Endodermal cell (in vitro differentiated cells): ENCODE measurements around the gene NUP210. TPM values are rescaled to one million over a fixed set of nuclear protein-coding genes. Genes with fewer than 3 reads are reported as not detected.

ENCODE experiments used
- DNase-seq: peaks from one replicate; pipeline ENCODE4 v3.0.0-alpha.2; 2017
- H3K27ac ChIP-seq: 2 replicates; pipeline ENCODE4 v1.5.1; 2013; ENCODE audit warnings: mild to moderate bottlenecking, low read depth, low read length, moderate library complexity
- H3K27me3 ChIP-seq: 2 replicates; pipeline ENCODE4 v1.6.1; 2013; ENCODE audit warnings: mild to moderate bottlenecking, low read length, moderate library complexity; ENCODE audit not compliant: insufficient read depth, control insufficient read depth, poor library complexity, severe bottlenecking
- H3K36me3 ChIP-seq: 2 replicates; pipeline ENCODE4 v1.7.0; 2013; ENCODE audit warnings: mild to moderate bottlenecking, low read length, moderate library complexity; ENCODE audit not compliant: control insufficient read depth, insufficient read depth
- H3K4me1 ChIP-seq: one replicate; pipeline ENCODE4 v1.7.0; 2013; ENCODE audit warnings: low read length; ENCODE audit not compliant: control insufficient read depth, insufficient read depth
- H3K4me3 ChIP-seq: 2 replicates; pipeline ENCODE4 v1.5.1; 2013; ENCODE audit warnings: mild to moderate bottlenecking, low read length, moderate library complexity
- H3K9ac ChIP-seq: 2 replicates; pipeline ENCODE4 v1.6.1; 2013; ENCODE audit warnings: mild to moderate bottlenecking, low read length, moderate library complexity; ENCODE audit not compliant: poor library complexity, severe bottlenecking; ENCODE audit errors: extremely low read depth
- H3K9me3 ChIP-seq: 2 replicates; pipeline ENCODE4 v1.6.1; 2013; ENCODE audit warnings: mild to moderate bottlenecking, low read length, moderate library complexity; ENCODE audit not compliant: control insufficient read depth
- H3K27ac Mint-ChIP-seq: 2 replicates; pipeline ENCODE4 v1.8.0; 2020; ENCODE audit warnings: mixed read lengths
- H3K27me3 Mint-ChIP-seq: 2 replicates; pipeline ENCODE4 v1.8.0; 2021; ENCODE audit warnings: mild to moderate bottlenecking, mixed read lengths; ENCODE audit not compliant: insufficient read depth
- H3K36me3 Mint-ChIP-seq: 2 replicates; pipeline ENCODE4 v1.8.0; 2020; ENCODE audit warnings: low read depth, mixed read lengths
- H3K4me1 Mint-ChIP-seq: 2 replicates; pipeline ENCODE4 v1.8.0; 2020; ENCODE audit warnings: mixed read lengths
- H3K4me3 Mint-ChIP-seq: 2 replicates; pipeline ENCODE4 v1.8.0; 2020; ENCODE audit warnings: mild to moderate bottlenecking, moderate library complexity, mixed read lengths
- H3K9me3 Mint-ChIP-seq: 2 replicates; pipeline ENCODE4 v1.8.0; 2020; ENCODE audit warnings: mild to moderate bottlenecking, mixed read lengths
- WGBS, 2 experiments: methylation state at CpG; one replicate each; pipeline versions ENCODE4 v1.1.5 to v1.1.7; 2013; ENCODE audit warnings: missing lambda C conversion rate in 2 of 2, mixed read lengths in 1 of 2; ENCODE audit not compliant: insufficient coverage in 1 of 2, insufficient read length in 1 of 2; 5-methylcytosine and 5-hydroxymethylcytosine counted together
- total RNA-seq, 2 donors: library from RNA; stranded (reverse); fragmentation: NEBNext Ultra II Directional in 1 of 2; extraction: Animal tissue kit (Norgen Biotek cat#: 25700) in 1 of 2; gene quantifications; 2 replicates in 1 of 2; 3 replicates in 1 of 2; pipeline ENCODE4 v1.2.1, GENCODE V29; 2021
- TF ChIP-seq, protein P1 (sequence below): fragments of 200-600 bp; sonication (generic); conservative IDR thresholded peaks from 2 replicates; pipeline ENCODE4 v1.5.0; 2021; ENCODE audit warnings: antibody characterized with exemption, mild to moderate bottlenecking

The NUP210 gene
- total RNA-seq, 2 donors from 2014 or later, result 43.0 to 62.3 TPM

DNA sequence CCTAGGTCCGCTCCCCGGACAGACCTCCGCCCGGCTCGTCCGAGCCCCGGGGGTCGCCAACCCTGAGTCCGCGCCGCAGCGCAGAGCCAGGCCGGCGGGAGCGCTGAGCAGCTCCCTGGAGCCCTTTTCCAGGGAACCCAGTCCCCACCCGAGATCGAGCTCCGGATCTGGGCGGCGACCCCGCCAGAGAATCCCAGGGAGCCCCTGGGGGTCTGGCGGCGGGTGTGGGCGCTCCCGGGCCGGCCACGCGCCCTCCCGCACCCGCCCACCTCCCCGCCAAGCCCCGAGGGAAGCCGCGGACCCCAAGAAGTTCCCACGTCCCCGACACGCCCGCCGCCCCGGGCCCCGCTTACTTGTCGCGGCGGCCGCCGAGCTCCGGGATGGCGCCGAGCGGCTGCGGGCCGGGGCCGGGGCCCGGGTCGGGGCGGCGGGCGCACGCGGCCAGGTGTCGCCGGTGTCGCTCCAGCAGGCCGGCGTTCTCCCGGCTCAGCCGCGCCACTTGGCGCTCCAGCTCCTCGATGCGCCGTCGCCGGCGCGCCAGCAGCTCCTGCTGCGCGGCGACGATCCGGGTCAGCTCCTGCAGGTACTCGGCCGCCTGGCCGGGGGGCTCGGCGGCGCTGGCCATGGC is 137.7 kb downstream of the NUP210 start:
- H3K27ac Mint-ChIP-seq, result no peak overlapping the region
- no peaks in the 10 kb centered on the region for H3K36me3 Mint-ChIP-seq

DNA sequence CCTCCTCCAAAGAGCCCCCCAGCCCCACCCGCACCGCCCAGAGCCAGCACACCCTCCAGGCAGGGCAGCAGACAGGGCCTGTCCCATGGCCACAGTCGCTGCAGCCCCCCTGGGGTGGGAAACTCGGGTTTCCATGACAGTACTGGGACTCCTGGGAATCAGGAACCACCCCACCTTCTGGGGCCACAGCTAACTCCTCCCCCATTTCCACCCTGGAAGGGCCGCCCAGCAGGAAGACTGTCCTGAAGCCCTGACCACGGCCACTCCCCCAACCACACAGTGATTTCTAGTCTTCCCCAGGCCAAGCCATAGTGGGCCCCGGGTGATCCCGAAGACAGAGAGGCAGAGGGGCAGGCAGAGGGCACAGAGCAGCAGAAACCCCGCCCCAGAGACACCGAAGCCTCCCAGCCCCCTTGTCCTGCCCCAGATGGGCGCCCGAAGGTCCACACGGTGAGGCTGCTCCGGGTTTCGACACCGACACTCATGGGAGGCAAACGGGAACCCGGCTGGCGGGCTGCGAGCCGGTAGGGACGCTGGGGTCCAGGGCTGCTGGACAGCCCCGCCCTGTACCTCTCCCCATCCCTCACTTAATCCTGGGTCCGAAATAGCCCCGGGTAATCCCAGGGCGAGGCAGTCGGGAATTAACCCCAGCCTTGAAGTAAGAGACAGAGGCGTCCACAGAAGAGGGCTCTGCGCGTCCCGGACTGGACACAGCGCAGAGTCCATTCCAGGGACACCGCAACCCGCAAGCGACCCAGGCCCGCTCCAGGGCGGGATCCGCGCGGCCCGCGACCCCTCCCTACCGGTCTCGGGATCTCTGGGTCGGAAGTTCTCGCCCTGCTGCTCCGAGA is 138.4 kb downstream of the NUP210 start:
- no peak overlapping the region for H3K27ac Mint-ChIP-seq
- Histone ChIP-seq H3K9me3 (peaks cover 10% of the 10 kb centered on the region), H3K27me3 (peaks cover 34% of the 10 kb centered on the region), H3K27ac (no peak overlapping the region), H3K36me3 (no peaks in the 10 kb centered on the region), H3K9ac (no peak overlapping the region), H3K4me3 (peak overlapping the region; percentile 66), H3K4me1 (peaks cover 4% of the 10 kb centered on the region)
- WGBS, 2 experiments, result 11 to 13% methylated on average over 15 to 47 of the region's 47 CpGs
- H3K4me1 Mint-ChIP-seq, result peaks cover 9% of the 10 kb centered on the region
- peaks cover 20% of the 10 kb centered on the region for H3K9me3 Mint-ChIP-seq
- peak; percentile 82 for DNase-seq
- no peaks in the 10 kb centered on the region for H3K36me3 Mint-ChIP-seq
- peaks cover 30% of the 10 kb centered on the region for H3K27me3 Mint-ChIP-seq
- TF ChIP-seq, protein P1, sequence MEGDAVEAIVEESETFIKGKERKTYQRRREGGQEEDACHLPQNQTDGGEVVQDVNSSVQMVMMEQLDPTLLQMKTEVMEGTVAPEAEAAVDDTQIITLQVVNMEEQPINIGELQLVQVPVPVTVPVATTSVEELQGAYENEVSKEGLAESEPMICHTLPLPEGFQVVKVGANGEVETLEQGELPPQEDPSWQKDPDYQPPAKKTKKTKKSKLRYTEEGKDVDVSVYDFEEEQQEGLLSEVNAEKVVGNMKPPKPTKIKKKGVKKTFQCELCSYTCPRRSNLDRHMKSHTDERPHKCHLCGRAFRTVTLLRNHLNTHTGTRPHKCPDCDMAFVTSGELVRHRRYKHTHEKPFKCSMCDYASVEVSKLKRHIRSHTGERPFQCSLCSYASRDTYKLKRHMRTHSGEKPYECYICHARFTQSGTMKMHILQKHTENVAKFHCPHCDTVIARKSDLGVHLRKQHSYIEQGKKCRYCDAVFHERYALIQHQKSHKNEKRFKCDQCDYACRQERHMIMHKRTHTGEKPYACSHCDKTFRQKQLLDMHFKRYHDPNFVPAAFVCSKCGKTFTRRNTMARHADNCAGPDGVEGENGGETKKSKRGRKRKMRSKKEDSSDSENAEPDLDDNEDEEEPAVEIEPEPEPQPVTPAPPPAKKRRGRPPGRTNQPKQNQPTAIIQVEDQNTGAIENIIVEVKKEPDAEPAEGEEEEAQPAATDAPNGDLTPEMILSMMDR, result no peak
- H3K4me3 Mint-ChIP-seq, result peak overlapping the region; percentile 59

More for the DNA sequence above, 137.7 kb downstream of the NUP210 start:
- Mint-ChIP-seq H3K4me3 (peak overlapping the region; percentile 59), H3K27me3 (peaks cover 30% of the 10 kb centered on the region), H3K9me3 (peaks cover 24% of the 10 kb centered on the region), H3K4me1 (peaks cover 7% of the 10 kb centered on the region)
- WGBS, 2 experiments, result 0% methylated on average over 29 to 87 of the region's 87 CpGs
- H3K9me3 ChIP-seq, result peaks cover 16% of the 10 kb centered on the region
- peaks cover 4% of the 10 kb centered on the region for H3K4me1 ChIP-seq
- peaks cover 34% of the 10 kb centered on the region for H3K27me3 ChIP-seq
- peak; percentile 81 for DNase-seq
- H3K9ac ChIP-seq, result no peak overlapping the region
- TF ChIP-seq, protein P1, result no peak
- H3K36me3 ChIP-seq, result no peaks in the 10 kb centered on the region
- H3K4me3 ChIP-seq, result peak overlapping the region; percentile 66
- H3K27ac ChIP-seq, result no peak overlapping the region

GRCh38 chr3:13280811-13281506 is 139.2 kb downstream of the NUP210 start:
- H3K4me1 Mint-ChIP-seq, result peaks cover 9% of the 10 kb centered on the region
- no peak overlapping the region for H3K27ac Mint-ChIP-seq
- H3K4me3 ChIP-seq, result no peak overlapping the region
- peaks cover 27% of the 10 kb centered on the region for H3K27me3 Mint-ChIP-seq
- TF ChIP-seq, protein P1, result no peak
- peaks cover 34% of the 10 kb centered on the region for H3K27me3 ChIP-seq
- H3K9me3 Mint-ChIP-seq, result peaks cover 18% of the 10 kb centered on the region
- no peak overlapping the region for H3K9ac ChIP-seq
- 47 to 80% methylated on average over 4 to 19 of the region's 19 CpGs for WGBS, 2 experiments
- no peaks in the 10 kb centered on the region for H3K36me3 ChIP-seq
- peaks cover 4% of the 10 kb centered on the region for H3K4me1 ChIP-seq
- H3K9me3 ChIP-seq, result peaks cover 9% of the 10 kb centered on the region
- H3K4me3 Mint-ChIP-seq, result peak overlapping the region; percentile 59
- no peaks in the 10 kb centered on the region for H3K36me3 Mint-ChIP-seq
- DNase-seq, result peak; percentile 78
- H3K27ac ChIP-seq, result no peak overlapping the region
